GM19372 (cell line): Measurements from ENCODE around the gene KRT20.
"Not testable (repeated sequence)": the region's sequence is repeated elsewhere in the genome, so short reads cannot be mapped to it uniquely, and the experiment has no call there.

Experiments
- ATAC-seq: cut with Tn5 transposase; IDR thresholded peaks from one replicate; pipeline ENCODE4 v1.9.1; 2021; ENCODE audit warnings: mild to moderate bottlenecking, low read depth, moderate library complexity; ENCODE audit not compliant: unreplicated experiment

The KRT20 gene

DNA sequence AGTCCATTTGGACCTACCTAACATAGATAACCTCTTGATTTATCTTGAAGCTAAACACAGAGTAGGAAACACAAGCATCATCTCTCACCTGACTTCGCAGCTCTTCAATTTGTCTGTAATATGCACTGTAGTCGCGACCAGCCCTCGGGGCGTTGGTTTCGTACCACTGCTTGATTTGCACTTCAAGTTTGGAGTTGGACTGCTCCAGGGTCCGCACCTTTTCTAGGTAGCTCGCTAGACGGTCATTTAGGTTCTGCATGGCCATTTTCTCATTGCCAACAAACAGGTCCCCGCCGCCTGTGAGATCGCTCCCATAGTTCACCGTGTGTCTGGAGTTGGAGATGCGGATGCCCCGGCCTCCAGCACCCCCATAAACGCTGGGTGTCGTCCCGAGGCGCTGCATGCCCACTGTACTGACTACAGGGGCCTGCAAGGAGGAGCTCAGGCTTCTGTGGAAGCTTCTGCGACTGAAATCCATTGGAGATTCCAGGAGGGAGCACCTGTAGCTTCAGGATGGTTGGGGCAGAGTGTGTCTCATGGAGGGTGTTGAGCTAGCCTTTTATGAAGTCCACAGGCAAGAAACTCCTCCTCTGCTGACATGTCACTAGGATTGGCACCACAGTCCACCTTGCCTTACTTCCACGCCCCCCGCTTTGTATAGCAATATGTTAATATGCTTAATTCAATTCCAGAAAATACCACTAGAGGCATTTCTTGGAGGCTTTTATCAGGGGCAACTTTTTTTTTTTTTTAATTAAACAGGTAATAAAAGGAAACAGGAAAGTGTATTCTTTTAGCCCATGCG lies at the start of gene KRT20:
Gene KRT20 (minus strand): TSS at position 535 of the 805 bp plus-strand sequence. CDS start 57 bp downstream, at position 478.
- ATAC-seq = no peak

DNA sequence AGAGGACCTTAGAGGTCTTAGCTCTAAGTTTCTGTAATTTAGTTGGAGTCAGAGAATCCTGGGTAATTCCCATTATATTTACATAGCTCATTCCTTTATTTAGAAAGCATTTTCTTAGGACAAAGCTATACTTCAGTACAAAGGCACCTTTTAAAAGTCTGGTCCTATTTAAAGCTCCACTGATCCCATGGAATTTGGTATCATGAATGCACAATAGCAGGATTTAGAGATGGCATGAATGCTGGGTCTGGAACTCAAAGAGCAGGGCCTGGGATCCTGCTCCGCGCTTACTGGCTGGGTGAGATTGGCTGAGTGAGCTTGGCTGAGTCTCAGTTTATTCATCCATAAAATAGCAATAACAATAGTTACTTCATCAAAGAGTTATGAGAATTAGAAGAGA lies 47.6 kb upstream of the KRT20 start:
- no peak for ATAC-seq

GRCh38 chr17:40931311-40931710 lies 46.3 kb upstream of the KRT20 start:
- no peak for ATAC-seq

- ATAC-seq = no peak
These were observed 41.3 kb upstream of the KRT20 start for GRCh38 chr17:40926341-40926740.

- no peak for ATAC-seq
These were observed 37.2 kb upstream of the KRT20 start for GRCh38 chr17:40922239-40922638.

DNA sequence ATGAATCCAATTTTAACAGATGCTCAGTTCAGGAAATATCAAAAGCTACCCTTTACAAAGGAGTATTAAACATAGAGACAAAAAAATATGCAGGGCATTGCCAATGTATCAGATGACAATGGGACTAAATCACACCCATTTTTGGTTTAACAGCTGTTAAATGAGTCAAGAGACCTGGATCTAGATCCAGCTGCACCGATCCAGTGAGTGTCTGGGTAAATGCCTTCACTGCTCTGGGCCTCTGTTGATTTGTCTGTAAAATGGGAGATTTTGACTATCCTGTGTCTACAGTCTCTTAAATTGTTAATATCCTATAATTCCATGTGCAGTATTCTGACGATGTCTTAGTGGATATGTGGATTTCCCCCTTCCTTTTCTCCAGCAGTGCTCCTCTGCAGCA lies 36.0 kb upstream of the KRT20 start:
- no peak for ATAC-seq

- not testable (repeated sequence) for ATAC-seq
These were observed 32.1 kb upstream of the KRT20 start for GRCh38 chr17:40917116-40917515.

DNA sequence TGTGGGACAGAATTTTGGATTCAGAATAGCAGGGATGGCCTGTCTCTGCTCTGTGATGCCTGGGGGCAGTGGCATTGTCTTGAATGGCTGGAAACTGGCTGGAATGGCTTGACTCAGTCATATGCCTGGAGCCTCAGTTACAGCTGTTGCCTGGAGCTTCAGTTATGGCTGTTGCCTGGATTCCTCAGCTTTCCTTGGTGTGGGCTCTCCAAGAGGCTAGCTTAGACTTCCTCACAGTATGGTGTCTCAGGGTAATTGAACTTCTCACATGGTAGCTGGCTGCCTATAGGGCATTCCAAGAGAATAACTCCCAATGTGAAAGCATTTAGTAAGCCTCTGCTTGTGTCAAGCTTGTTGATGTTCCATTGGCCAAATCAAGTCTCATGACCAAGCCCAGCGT lies 31.3 kb upstream of the KRT20 start:
- no peak for ATAC-seq

DNA sequence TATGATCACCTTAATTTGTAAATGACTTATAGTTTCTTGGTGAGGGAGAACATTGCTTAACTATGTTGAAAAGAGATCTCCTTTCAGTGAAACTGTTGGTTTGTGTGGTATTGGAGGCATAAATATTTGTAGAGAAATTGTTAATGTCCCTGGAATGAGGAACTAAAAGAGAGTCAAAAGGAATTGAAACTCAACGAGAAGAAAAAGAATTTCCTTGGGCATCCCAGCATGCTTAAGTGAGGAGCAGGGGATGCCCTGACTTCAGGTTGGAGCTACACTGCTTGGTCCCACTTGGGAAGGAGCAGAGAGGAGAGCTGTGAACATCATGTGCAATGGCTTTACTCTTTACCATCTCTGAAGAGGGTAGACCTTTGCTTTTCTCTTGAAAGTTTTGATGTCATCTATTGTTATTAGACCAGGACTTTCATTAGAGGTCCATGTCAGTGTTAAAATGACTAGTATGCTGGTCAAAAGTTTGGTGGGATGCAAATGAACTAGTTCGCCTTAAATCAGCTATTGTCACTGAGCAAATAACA lies 30.7 kb upstream of the KRT20 start:
- no peak for ATAC-seq

GRCh38 chr17:40915199-40915661 lies 30.2 kb upstream of the KRT20 start:
- ATAC-seq = no peak

- ATAC-seq = no peak
These were observed 29.2 kb upstream of the KRT20 start for GRCh38 chr17:40914075-40914855.

- no peak for ATAC-seq
These were observed 27.6 kb upstream of the KRT20 start for GRCh38 chr17:40912486-40913210.

- no peak for ATAC-seq
These were observed 25.4 kb upstream of the KRT20 start for GRCh38 chr17:40910441-40910841.

GRCh38 chr17:40909755-40910154 lies 24.7 kb upstream of the KRT20 start:
- ATAC-seq = no peak

- no peak for ATAC-seq
These were observed 24.3 kb upstream of the KRT20 start for GRCh38 chr17:40909351-40909750.

GRCh38 chr17:40906613-40907012 lies 21.6 kb upstream of the KRT20 start:
- ATAC-seq = no peak

- no peak for ATAC-seq
These were observed 20.3 kb upstream of the KRT20 start for GRCh38 chr17:40905370-40905769.

DNA sequence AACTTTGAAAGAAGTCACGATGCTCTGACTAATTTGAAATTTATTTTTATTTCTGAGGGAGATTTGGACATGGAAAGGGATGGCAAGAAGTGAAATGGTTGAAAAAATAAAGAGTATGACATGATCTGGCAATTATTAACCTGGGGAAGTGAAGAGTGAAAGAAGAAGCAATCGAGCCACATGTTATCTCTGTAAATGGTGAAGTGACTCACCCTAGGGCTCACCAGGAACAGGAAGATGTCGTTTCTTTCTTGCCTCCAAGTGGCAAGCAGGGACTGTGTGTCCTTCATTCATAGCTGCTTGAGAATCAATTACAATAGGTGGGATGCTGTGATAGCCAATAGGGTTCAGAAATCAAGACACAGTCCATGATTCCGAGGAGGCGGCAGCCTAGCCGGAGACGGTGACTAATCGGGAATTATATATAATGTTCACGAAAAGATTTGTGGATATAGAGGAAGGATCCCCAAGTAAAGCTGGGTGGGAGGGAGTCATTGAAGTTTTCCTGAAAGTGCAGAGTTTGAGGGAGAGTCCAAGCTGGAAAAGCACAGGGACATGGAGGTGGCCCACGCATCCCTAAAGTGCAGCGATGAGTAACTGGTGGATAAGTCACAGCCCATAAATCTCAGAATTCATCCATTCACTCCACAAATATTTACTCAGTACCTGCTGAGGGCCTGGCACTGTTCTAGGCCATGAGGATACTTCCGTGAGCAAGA lies 18.2 kb upstream of the KRT20 start:
- no peak for ATAC-seq

DNA sequence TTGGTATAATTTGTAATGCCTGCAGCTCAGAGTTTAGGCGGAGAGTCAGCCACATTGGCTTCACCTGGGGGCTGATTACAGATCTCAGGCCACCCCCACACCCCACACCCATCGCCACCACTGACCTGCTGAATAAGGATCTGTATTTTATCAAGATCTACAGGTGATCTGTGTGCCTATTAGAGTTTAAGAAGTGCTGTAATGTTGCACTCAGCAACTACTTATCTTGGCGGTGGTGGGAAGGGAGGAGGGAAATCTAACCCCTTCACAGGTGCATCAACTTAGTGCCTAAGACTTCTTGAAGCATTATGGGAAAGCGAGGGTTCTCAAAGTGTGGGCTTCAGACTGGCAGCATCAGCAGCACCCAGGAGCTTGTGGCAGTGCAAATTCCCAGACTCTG lies 17.5 kb upstream of the KRT20 start:
- ATAC-seq = no peak

- ATAC-seq = no peak
These were observed 17.0 kb upstream of the KRT20 start for GRCh38 chr17:40901981-40902474.
